Activated B cell treated with CpG ODN at 0.5 μM for 24 hours (primary cell): ENCODE measurements around the gene FLCN. TPM values are rescaled to one million over a fixed set of nuclear protein-coding genes. Genes with fewer than 3 reads are reported as not detected.

ENCODE experiments used
- ATAC-seq: fragments of 200-7000 bp; cut with Tn5 transposase; one replicate; pipeline ENCODE4 v1.10.0; 2021; ENCODE audit warnings: low read depth, mild to moderate bottlenecking, moderate library complexity
- CTCF ChIA-PET: fragments of 350-600 bp; sonication (Branson Sonifier 250); formaldehyde crosslinking; loops from one replicate; lab custom pipeline; 2021; ENCODE audit warnings: antibody characterized with exemption; lab: Charles Lee
- POLR2A ChIA-PET: fragments of 350-600 bp; sonication (Branson Sonifier 250); formaldehyde crosslinking; loops from one replicate; lab custom pipeline; 2021; ENCODE audit warnings: antibody characterized with exemption; lab: Charles Lee
- DNase-seq: peaks from one replicate; pipeline ENCODE4 v3.0.0; 2022
- H3K27ac Mint-ChIP-seq: one replicate; pipeline ENCODE4 v1.8.0; 2020; ENCODE audit warnings: mixed read lengths
- H3K27me3 Mint-ChIP-seq: one replicate; pipeline ENCODE4 v1.8.0; 2021; ENCODE audit warnings: mixed read lengths
- H3K36me3 Mint-ChIP-seq: one replicate; pipeline ENCODE4 v1.8.0; 2021; ENCODE audit warnings: low read depth, mixed read lengths
- H3K4me1 Mint-ChIP-seq: one replicate; pipeline ENCODE4 v1.8.0; 2021; ENCODE audit warnings: mixed read lengths
- H3K4me3 Mint-ChIP-seq: one replicate; pipeline ENCODE4 v1.8.0; 2020; ENCODE audit warnings: mild to moderate bottlenecking, mixed read lengths
- H3K9me3 Mint-ChIP-seq: one replicate; pipeline ENCODE4 v1.8.0; 2020; ENCODE audit warnings: mixed read lengths
- CTCF ChIP-seq: fragments of 200-600 bp; IDR thresholded peaks from one replicate; pipeline ENCODE4 v1.8.0; 2022; ENCODE audit warnings: antibody characterized with exemption, mild to moderate bottlenecking
- intact Hi-C: fragments of 100-400 bp; cut with micrococcal nuclease; formaldehyde crosslinking; loops from one replicate; pipeline ENCODE4 v1.15.1; 2024
- total RNA-seq: library from RNA; stranded (reverse); gene quantifications from 2 replicates; pipeline ENCODE4 v1.2.3, GENCODE V29; 2022

Gene FLCN
- total RNA-seq, 1 donor from 2014 or later = 62.3 TPM

GRCh38 chr17:17224137-17224536 is 12.8 kb downstream of the FLCN start:
- DNase-seq (no peak), ATAC-seq (no peak)
- TF ChIP-seq CTCF = no peak
- ChIA-PET POLR2A (no interaction called here), CTCF (interaction anchor here (0.6 kb wide), 1 partner anchor 54 kb away, joined by 3 read pairs; no protein-coding TSS in a partner anchor)
- Mint-ChIP-seq H3K36me3 (peaks cover 92% of the 10 kb centered on the region), H3K9me3 (no peaks in the 10 kb centered on the region), H3K4me1 (no peaks in the 10 kb centered on the region), H3K27me3 (no peaks in the 10 kb centered on the region), H3K27ac (no peak overlapping the region), H3K4me3 (no peak overlapping the region)
- intact Hi-C loops = no loop called here

- intact Hi-C loops = no loop called here
- Mint-ChIP-seq H3K27ac (no peak overlapping the region), H3K4me1 (no peaks in the 10 kb centered on the region), H3K4me3 (no peak overlapping the region), H3K36me3 (peaks cover 92% of the 10 kb centered on the region), H3K9me3 (no peaks in the 10 kb centered on the region), H3K27me3 (no peaks in the 10 kb centered on the region)
- ChIA-PET POLR2A (no interaction called here), CTCF (interaction anchor here (0.6 kb wide), 1 partner anchor 55 kb away, joined by 3 read pairs; no protein-coding TSS in a partner anchor)
- ATAC-seq (no peak), DNase-seq (no peak)
- TF ChIP-seq CTCF = no peak
Measured at GRCh38 chr17:17223736-17224135, 13.2 kb downstream of the FLCN start.

DNA sequence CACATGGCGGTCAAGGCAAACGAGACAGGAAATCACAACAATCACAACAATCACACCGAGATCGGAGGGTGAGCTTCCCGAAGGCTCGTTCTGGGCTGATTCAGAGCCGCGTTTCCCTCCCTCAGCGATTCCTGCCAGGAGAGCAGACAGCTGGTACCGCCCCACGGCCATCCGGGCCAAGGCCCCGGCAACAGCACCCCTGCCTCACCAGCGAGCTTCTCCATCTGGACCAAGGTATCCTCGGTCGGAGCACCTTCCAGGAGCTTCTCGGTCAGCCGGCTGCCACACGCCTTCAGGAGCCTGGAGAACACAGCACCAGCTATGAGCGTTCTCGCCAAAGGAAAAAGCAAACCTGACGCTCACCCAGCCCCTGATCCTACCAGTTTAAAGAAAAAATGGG is 15.6 kb downstream of the FLCN start:
- Mint-ChIP-seq H3K36me3 (peaks cover 89% of the 10 kb centered on the region), H3K9me3 (no peaks in the 10 kb centered on the region), H3K27me3 (no peaks in the 10 kb centered on the region), H3K4me3 (no peak overlapping the region), H3K4me1 (no peaks in the 10 kb centered on the region), H3K27ac (no peak overlapping the region)
- DNase-seq (no peak), ATAC-seq (no peak)
- POLR2A ChIA-PET = no interaction called here
- CTCF ChIA-PET = no interaction called here
- intact Hi-C loops = no loop called here
- no peak for TF ChIP-seq CTCF

GRCh38 chr17:17220529-17220928 is 16.4 kb downstream of the FLCN start:
- no peaks in the 10 kb centered on the region for H3K9me3 Mint-ChIP-seq
- DNase-seq (no peak), ATAC-seq (no peak)
- no peaks in the 10 kb centered on the region for H3K27me3 Mint-ChIP-seq
- intact Hi-C loops = no loop called here
- ChIA-PET CTCF (no interaction called here), POLR2A (no interaction called here)
- H3K4me1 Mint-ChIP-seq = no peaks in the 10 kb centered on the region
- H3K36me3 Mint-ChIP-seq = peaks cover 90% of the 10 kb centered on the region
- no peak overlapping the region for H3K4me3 Mint-ChIP-seq
- no peak for TF ChIP-seq CTCF
- H3K27ac Mint-ChIP-seq = no peak overlapping the region

DNA sequence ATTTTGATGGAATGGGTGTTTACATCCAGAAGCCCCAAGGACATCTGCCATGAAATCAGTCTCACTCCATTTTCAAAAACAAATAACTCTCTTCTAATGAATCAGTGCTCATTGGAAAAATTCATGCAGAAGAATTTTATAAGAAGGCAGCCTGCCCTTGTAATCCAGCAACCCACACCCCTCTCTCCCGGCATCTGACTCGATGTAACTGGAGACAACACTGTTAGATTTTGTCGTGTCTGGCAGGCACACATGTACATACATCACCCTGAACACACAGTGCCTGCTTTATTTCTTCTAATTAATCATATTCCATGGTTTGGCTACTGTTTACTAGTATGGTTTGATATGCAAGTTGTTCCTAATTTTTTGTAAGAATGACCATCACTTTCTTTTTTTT is 19.0 kb downstream of the FLCN start:
- no peak for ATAC-seq
- H3K27ac Mint-ChIP-seq = no peak overlapping the region
- no peak for TF ChIP-seq CTCF
- ChIA-PET CTCF (no interaction called here), POLR2A (no interaction called here)
- no peaks in the 10 kb centered on the region for H3K4me1 Mint-ChIP-seq
- H3K9me3 Mint-ChIP-seq = no peaks in the 10 kb centered on the region
- intact Hi-C loops = no loop called here
- H3K36me3 Mint-ChIP-seq = peaks cover 88% of the 10 kb centered on the region
- no peak overlapping the region for H3K4me3 Mint-ChIP-seq
- H3K27me3 Mint-ChIP-seq = no peaks in the 10 kb centered on the region
- no peak for DNase-seq
